DMS114 treated with DMSO at 0.1 percent for 48 hours (cell line): ENCODE data around the gene EFCAB8.
"Not testable (repeated sequence)": the region's sequence is repeated elsewhere in the genome, so short reads cannot be mapped to it uniquely, and the experiment has no call there.

Experiments used
- DNase-seq: peaks from one replicate; lab custom pipeline; 2025; ENCODE audit not compliant: unreplicated experiment; lab: John Stamatoyannopoulos, UW

Gene EFCAB8

DNA sequence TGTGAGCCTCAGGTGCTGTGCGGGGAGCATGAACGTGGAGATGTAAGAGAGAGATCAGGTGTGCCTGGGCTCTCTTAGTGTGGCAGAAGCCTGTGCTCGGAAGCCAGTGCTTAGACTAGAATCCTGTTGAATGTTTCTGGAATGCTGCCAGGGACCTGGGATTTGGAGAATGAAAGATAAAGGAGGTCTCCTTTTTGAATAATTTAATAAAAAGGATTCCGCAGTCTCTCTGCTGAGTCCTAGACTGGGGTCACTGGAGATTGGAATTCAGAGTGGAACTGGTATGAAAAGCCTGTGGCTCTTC, 18.8 kb upstream of the EFCAB8 start:
- DNase-seq: no peak

GRCh38 chr20:32841174-32841573, 17.5 kb upstream of the EFCAB8 start:
- no peak for DNase-seq

DNA sequence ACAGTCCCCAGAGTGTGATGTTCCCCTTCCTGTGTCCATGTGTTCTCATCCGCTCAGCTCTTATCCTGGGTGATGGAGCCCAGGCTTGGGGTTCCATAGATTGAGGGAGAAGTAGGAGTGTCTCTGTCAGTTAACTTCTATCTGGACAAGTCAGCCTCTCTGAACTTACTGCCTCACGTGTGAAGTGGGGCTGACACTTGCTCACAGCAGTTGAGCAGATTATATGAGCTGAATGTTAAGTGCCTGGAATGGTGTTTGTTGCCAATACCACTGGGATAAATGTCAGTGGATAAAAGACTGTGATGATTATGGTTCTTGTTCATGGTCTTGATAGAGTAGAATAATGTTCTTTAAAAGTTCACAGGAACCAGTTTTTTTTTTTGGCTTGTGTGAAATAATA, 17.1 kb upstream of the EFCAB8 start:
- DNase-seq: no peak

GRCh38 chr20:32842688-32843524, 15.8 kb upstream of the EFCAB8 start:
- no peak for DNase-seq

- DNase-seq: no peak
Measured at GRCh38 chr20:32845786-32846185, 12.9 kb upstream of the EFCAB8 start.

DNA sequence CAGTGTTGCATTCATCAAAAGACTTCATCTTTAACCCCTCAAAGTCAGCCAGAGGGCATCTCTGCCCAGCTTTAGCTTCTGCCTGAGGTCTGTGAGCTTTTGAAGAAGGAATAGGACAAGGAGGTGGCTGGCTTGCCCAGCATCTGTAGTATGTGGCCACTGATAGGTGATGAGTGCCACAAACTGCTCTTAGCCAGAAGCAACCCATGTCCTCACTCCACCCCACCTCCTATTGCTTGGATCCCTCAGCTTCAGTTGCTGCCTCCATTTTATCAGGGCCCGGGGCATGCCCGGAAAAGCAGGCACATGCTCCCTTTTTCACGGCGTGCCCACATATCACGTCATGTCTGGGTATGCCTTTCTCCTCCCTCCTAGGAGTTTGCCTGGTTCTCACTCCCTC, 11.9 kb upstream of the EFCAB8 start:
- no peak for DNase-seq

DNA sequence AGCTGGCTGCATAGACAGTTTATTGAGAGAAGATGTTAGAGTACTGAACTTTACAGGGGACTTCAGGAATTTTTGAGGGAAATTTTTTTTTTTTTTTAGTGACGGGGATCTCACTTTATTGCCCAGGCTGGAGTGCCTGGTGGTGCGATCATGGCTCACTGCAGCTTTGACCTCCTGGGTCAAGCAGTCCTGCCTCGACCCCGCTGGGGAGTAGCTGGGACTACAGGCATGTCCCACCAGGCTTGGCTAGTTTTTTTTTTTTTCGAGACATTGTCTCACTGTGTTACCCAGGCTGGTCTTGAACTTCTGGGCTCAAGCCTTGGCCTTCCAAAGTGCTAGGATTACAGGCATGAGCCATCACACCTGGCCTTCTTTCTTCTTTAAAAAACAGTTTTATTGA, 10.8 kb upstream of the EFCAB8 start:
- no peak for DNase-seq

DNA sequence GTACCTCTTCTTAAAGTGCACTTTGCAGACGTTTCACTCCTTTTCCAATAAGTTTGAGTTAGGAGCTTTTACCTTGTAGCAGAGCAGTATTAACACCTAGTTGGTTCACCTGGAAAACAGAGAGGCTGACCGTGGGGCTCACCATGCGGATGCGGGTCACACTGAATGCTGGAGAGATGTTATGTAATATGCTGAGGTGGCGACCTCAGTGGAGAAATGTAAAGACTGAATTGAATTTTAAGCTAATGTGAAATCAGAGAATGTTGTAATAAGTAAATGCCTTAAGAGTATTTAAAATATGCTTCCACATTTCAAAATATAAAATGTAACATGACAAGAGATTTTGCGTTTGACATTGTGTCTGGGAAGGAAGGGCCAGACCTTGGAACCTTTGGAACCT, 9.9 kb upstream of the EFCAB8 start:
- no peak for DNase-seq

- DNase-seq: no peak
Measured at GRCh38 chr20:32849577-32849976, 9.1 kb upstream of the EFCAB8 start.

- DNase-seq: no peak
Measured at GRCh38 chr20:32855387-32855786, 3.3 kb upstream of the EFCAB8 start.

GRCh38 chr20:32858189-32858588, 534 bp upstream of the EFCAB8 start:
- no peak for DNase-seq

- no peak for DNase-seq
Measured at GRCh38 chr20:32861446-32861845, 2.7 kb downstream of the EFCAB8 start.

GRCh38 chr20:32869562-32869961, 10.8 kb downstream of the EFCAB8 start:
- DNase-seq: no peak

DNA sequence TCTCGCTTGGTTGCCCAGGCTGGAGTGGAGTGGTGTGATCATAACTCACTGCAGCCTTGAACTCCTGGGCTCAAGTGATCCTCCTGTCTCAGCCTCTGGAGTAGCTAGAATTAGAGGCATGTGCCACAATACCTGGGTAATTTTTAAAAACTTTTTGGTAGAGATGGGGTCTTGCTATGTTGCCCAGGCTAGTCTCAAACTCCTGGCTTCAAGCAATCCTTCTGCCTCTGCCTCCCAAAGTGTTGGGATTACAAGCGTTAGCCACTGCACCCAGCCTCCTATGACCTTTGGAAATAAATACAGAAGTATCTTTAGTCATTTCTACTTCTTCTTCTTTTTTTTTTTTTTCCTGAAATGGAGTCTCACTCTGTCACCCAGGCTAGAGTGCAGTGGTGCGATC, 11.8 kb downstream of the EFCAB8 start:
- DNase-seq: not testable (repeated sequence)

GRCh38 chr20:32870985-32871384, 12.3 kb downstream of the EFCAB8 start:
- DNase-seq: no peak

DNA sequence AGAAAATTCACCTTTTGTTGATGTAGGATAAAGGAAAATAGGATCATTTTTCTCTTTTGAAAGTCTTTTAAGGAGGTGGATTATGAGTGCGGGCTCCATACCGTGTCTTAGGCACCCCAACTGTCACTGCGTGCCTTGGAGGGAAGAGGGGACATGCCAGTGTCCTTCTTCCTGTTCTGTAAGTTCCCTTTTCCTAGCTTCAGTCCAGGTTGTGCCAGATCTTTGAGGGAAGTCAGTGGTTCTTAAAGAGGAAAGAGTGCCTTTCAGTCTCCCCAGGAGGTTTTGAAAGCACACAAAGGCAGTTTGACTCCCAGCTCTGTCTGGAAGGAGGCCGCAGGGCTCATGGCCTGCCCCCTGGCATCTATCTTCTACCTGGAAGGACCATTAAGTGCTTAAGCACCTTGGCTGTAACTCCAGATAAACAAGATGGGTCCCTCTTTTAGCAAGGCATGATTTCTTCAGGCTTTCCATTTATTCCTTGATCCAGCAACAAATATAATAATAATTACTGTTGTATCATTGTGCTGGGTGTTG, 13.0 kb downstream of the EFCAB8 start:
- no peak for DNase-seq

- DNase-seq: no peak
Measured at GRCh38 chr20:32872266-32872665, 13.5 kb downstream of the EFCAB8 start.

DNA sequence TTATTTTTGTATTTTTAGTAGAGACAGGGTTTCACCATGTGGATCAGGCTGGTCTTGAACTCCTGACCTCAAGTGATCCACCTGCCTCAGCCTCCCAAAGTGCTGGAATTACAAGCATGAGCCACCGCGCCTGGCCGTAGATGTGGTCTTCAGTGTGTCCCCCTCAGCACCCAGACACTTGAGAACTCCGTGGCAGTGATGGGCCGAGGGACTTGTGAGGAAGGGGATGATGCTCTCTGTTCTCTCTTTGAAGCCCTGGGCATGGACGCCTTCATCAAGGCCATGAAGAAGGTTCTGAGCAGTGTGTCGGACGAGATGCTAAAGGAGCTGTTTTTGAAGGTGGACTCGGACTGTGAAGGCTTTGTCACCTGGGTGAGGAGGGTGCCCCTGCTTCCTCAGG, 16.9 kb downstream of the EFCAB8 start:
- DNase-seq: no peak

- DNase-seq: no peak
Measured at GRCh38 chr20:32877507-32877906, 18.8 kb downstream of the EFCAB8 start.

DNA sequence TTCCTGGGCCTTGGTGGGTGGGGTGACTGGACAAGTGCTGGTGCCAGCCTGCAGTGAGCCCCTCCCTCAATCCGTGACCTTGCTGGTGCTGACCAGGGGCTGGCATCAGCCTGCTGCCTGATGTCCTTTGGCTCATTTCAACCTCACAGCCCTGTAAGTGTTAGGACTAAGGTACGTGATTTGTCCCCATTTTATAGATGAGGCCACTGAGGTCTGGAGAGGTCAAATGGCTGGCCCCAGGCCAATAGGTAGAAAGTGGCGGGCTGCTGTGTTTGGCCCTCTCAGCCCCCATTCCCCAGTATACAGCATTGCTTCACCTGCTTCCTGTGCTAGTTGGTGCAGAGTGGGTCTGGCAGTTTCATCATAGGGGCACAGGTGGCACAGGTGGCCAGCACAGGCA, 20.1 kb downstream of the EFCAB8 start:
- no peak for DNase-seq

DNA sequence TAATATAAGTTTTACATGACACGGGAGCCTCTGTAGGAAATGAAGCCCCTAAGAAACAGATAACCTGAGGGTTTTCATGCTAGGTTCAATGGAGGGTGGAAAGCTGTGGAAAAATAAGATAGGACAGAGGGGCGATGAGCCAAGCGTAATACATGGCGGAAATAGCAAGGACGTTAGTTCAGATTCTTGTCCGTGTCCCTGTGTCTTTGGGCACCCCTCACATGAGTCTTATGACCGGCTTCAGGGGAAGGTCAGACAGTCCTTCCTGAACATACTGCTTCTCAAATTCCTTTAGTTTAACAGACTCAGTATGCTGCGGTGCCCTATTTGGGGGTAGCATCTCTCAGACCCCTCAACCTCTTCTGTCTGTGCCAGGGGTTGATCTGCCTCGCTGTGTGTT, 20.8 kb downstream of the EFCAB8 start:
- no peak for DNase-seq

- DNase-seq: no peak
Measured at GRCh38 chr20:32880635-32881034, 21.9 kb downstream of the EFCAB8 start.

- no peak for DNase-seq
Measured at GRCh38 chr20:32883081-32883480, 24.4 kb downstream of the EFCAB8 start.
